GM12878 (cell line): ENCODE data around the gene KCNE4. TPM values are rescaled to one million over a fixed set of nuclear protein-coding genes. Genes with fewer than 3 reads are reported as not detected.

ENCODE experiments used
- ATAC-seq: fragments of 200-7000 bp; cut with Tn5 transposase; 3 replicates; pipeline ENCODE4 v1.9.1; 2020; ENCODE audit warnings: mild to moderate bottlenecking, moderate library complexity
- BruUV-seq: library from RNA; stranded (reverse); fragments of 400-500 nt; replicated peaks from 2 replicates; lab custom pipeline; 2021; lab: Mats Ljungman, UMichigan
- CTCF ChIA-PET: fragments of 300-600 bp; sonication (Branson Sonifier 250); formaldehyde crosslinking; extraction: SDS; loops from one replicate; lab custom pipeline; 2021; ENCODE audit warnings: inconsistent platforms; lab: Yijun Ruan, JAX
- POLR2A ChIA-PET: fragments of 350-600 bp; formaldehyde crosslinking; extraction: SDS; loops from one replicate; lab custom pipeline; 2021; ENCODE audit warnings: inconsistent platforms; lab: Charles Lee
- RAD21 ChIA-PET: fragments of 300-600 bp; sonication (Branson Sonifier 250); formaldehyde crosslinking; loops from one replicate; lab custom pipeline; 2023; ENCODE audit warnings: antibody characterized with exemption; ENCODE audit not compliant: unreplicated experiment; lab: Charles Lee
- SMC1A ChIA-PET: fragments of 300-600 bp; sonication (Branson Sonifier 250); formaldehyde crosslinking; loops from one replicate; lab custom pipeline; 2023; ENCODE audit not compliant: unreplicated experiment, uncharacterized antibody; lab: Charles Lee
- DNase-seq: peaks from one replicate; pipeline ENCODE4 v3.0.0-alpha.2; 2011; ENCODE audit warnings: low read depth, low spot score
- FAIRE-seq: peaks from 3 replicates; lab custom pipeline; 2011; peaks lifted over from hg19 to GRCh38; lab: Jason Lieb, UNC
- H2AFZ ChIP-seq: 2 replicates; pipeline ENCODE4 v1.6.0; 2011; ENCODE audit warnings: low read depth, low read length, control low read depth; ENCODE audit not compliant: control insufficient read depth
- H3K27ac ChIP-seq: 2 replicates; pipeline ENCODE4 v1.5.1; 2011; ENCODE audit warnings: control low read depth; ENCODE audit not compliant: control insufficient read depth, insufficient read depth
- H3K27me3 ChIP-seq, 2 experiments: replicated peaks in 1 of 2; 2 replicates each; pipeline versions ENCODE4 v1.6.0 to v1.6.1; 2011; ENCODE audit warnings: low read length in 1 of 2; ENCODE audit not compliant: control insufficient read depth in 2 of 2, insufficient read depth in 2 of 2
- H3K36me3 ChIP-seq, 2 experiments: 2 replicates each; pipeline ENCODE4 v1.5.1; 2011; ENCODE audit warnings: low read length in 1 of 2; ENCODE audit not compliant: control insufficient read depth in 2 of 2, insufficient read depth in 2 of 2
- H3K4me1 ChIP-seq: 2 replicates; pipeline ENCODE4 v1.6.1; 2011; ENCODE audit warnings: mild to moderate bottlenecking, low read length, moderate library complexity, mixed read lengths; ENCODE audit not compliant: control insufficient read depth, insufficient read depth
- H3K4me2 ChIP-seq: 2 replicates; pipeline ENCODE4 v1.6.0; 2011; ENCODE audit warnings: control low read depth; ENCODE audit not compliant: control insufficient read depth, insufficient read depth
- H3K4me3 ChIP-seq: fragments of 200-600 bp; sonication (generic); 2 replicates; pipeline ENCODE4 v1.5.1; 2016
- H3K79me2 ChIP-seq: 2 replicates; pipeline ENCODE4 v1.6.0; 2011; ENCODE audit warnings: low read length; ENCODE audit not compliant: control insufficient read depth, insufficient read depth
- H3K9ac ChIP-seq: 2 replicates; pipeline ENCODE4 v1.8.0; 2011; ENCODE audit warnings: low read length, control low read depth, mixed read lengths; ENCODE audit not compliant: control insufficient read depth, insufficient read depth
- H3K9me3 ChIP-seq: replicated peaks from 3 replicates; pipeline ENCODE4 v1.5.1; 2011; ENCODE audit warnings: mild to moderate bottlenecking, low read length; ENCODE audit not compliant: control insufficient read depth, insufficient read depth
- H4K20me1 ChIP-seq: 2 replicates; pipeline ENCODE4 v1.6.0; 2011; ENCODE audit not compliant: control insufficient read depth, insufficient read depth
- CBFB ChIP-seq: IDR thresholded peaks from 2 replicates; pipeline ENCODE4 v1.6.1; 2016; ENCODE audit warnings: antibody characterized with exemption, low read depth
- EP300 ChIP-seq, 2 experiments: fragments of 150-350 bp in 1 of 2; IDR thresholded peaks; 2 replicates each; pipeline ENCODE4 v1.6.1; 2011 to 2012; ENCODE audit warnings: low read depth in 2 of 2, low read length in 2 of 2, borderline replicate concordance in 1 of 2, improper control_type of control experiment in 1 of 2, inconsistent platforms in 1 of 2; ENCODE audit not compliant: control insufficient read depth in 1 of 2
- ETV6 ChIP-seq, 2 experiments: fragments of 450-650 bp in 1 of 2; IDR thresholded peaks in 1 of 2; conservative IDR thresholded peaks in 1 of 2; 2 replicates each; pipeline ENCODE4 v1.6.1; 2014; ENCODE audit warnings: antibody characterized with exemption in 1 of 2, borderline replicate concordance in 1 of 2, low read depth in 1 of 2, mild to moderate bottlenecking in 1 of 2, moderate library complexity in 1 of 2
- HCFC1 ChIP-seq: fragments of 150-350 bp; IDR thresholded peaks from 2 replicates; pipeline ENCODE4 v1.6.1; 2014; ENCODE audit warnings: low read length
- HDAC2 ChIP-seq: fragments of 200-600 bp; sonication (generic); IDR thresholded peaks from 2 replicates; pipeline ENCODE4 v1.6.1; 2017
- MTA2 ChIP-seq: fragments of 450-650 bp; IDR thresholded peaks from 2 replicates; pipeline ENCODE4 v1.6.1; 2016; ENCODE audit warnings: low read depth, mild to moderate bottlenecking, moderate library complexity
- NR2F1 ChIP-seq: fragments of 450-650 bp; conservative IDR thresholded peaks from 2 replicates; pipeline ENCODE4 v1.6.1; 2017; ENCODE audit warnings: mild to moderate bottlenecking
- POU2F2 ChIP-seq: IDR thresholded peaks from 3 replicates; pipeline ENCODE4 v1.6.1; 2011; ENCODE audit warnings: low read depth, mild to moderate bottlenecking, low read length, borderline replicate concordance
- SPI1 ChIP-seq: IDR thresholded peaks from 2 replicates; pipeline ENCODE4 v1.6.1; 2011; ENCODE audit warnings: low read depth, mild to moderate bottlenecking, low read length, moderate library complexity, borderline replicate concordance; ENCODE audit not compliant: insufficient read depth
- ZNF274 ChIP-seq: IDR thresholded peaks from one replicate; pipeline ENCODE4 v1.8.0; 2011; ENCODE audit not compliant: insufficient read length, insufficient read depth
- WGBS: methylation state at CpG from one replicate; pipeline ENCODE4 v1.1.6; 2016; ENCODE audit warnings: low lambda C conversion rate; ENCODE audit not compliant: insufficient replicate concordance, insufficient coverage; ENCODE audit errors: missing lambda C conversion rate; 5-methylcytosine and 5-hydroxymethylcytosine counted together
- in situ Hi-C: fragments of 300-500 bp; cut with MboI; formaldehyde crosslinking; loops from 9 replicates; pipeline ENCODE4 v1.14.3; 2018; ENCODE audit warnings: mixed read lengths
- intact Hi-C: fragments of 100-400 bp; cut with micrococcal nuclease; formaldehyde crosslinking; loops from one replicate; pipeline ENCODE4 v1.14.2; 2022; ENCODE audit not compliant: unreplicated experiment
- polyA plus RNA-seq, 11 experiments: library from polyadenylated mRNA; depleted of rRNA in 4 of 11; unstranded in 6 of 11; stranded (reverse) in 5 of 11; fragments of >200 nt; fragmentation: Nextera tagmentation in 4 of 11; fragmentation: Illumina TruSeq in 1 of 11; extraction: Ambion mirVana in 4 of 11; extraction: Trizol in 1 of 11; gene quantifications; 1 replicate in 1 of 11; 2 replicates in 10 of 11; pipeline versions ENCODE4 v1.2.1 to v1.2.3, GENCODE V29; 2011 to 2016; ENCODE audit warnings: inconsistent platforms in 2 of 11, missing spikeins in 2 of 11, low read depth in 1 of 11
- total RNA-seq, 4 experiments: library from RNA; depleted of rRNA in 3 of 4; stranded (reverse); fragments of >200 nt in 3 of 4; fragmentation: Illumina TruSeq in 1 of 4; extraction: Trizol in 1 of 4; gene quantifications; 2 replicates each; pipeline versions ENCODE4 v1.2.1 to v1.2.3, GENCODE V29; 2013 to 2021
- TF ChIP-seq, protein P1 (sequence below): IDR thresholded peaks from 2 replicates; pipeline ENCODE4 v1.6.1; 2011; ENCODE audit warnings: borderline replicate concordance, low read depth, mild to moderate bottlenecking, moderate library complexity, low read length; ENCODE audit not compliant: insufficient read depth, poor library complexity, severe bottlenecking

The KCNE4 gene
- total and polyA plus RNA-seq, 10 of the 15 experiments (the other 5 are each of a cell fraction or from before 2014, with no cell fraction given) = 0.30 TPM; not detected in 9

DNA sequence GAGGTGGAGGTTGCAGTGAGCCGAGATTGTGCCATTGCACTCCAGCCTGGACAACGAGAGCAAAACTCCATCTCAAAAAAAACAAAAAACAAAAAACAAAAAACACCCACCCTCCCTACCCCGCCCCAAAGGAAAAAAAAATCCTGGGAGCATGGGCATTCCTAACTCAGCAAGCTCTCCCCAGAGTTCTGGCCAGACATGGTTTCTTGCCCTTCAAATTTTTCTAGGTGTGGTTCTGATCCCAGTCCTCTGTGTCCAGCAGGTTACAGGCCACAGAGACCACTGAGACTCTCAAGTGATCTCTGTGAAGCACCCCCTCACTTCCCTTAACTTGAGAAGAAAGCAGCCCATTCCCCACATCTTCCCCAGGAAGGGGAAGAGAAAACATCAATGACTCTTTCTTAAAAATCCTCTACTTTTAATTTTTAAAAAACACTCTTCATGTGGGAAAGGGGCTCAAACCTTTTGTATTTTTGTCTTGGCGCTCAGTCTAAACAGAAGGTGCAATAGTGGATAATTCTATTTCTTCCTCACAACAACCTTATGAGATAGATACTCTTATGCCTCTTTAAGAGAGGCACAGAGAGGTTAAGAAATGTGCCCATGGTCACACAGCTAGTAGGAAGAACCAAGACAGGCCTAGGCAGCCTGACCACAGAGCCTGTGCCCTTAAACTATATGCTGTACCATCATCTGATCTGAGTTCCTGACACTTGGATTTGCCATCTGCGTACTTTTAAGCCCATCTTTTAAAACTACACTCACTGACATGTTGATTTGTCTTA is 6.9 kb upstream of the KCNE4 start:
- Histone ChIP-seq H3K27ac (no peak overlapping the region), H3K4me2 (no peak overlapping the region)
- RAD21 ChIA-PET = no interaction called here

GRCh38 chr2:223046470-223047040 is 5.4 kb upstream of the KCNE4 start:
- Histone ChIP-seq H3K36me3 (no peaks in the 10 kb centered on the region), H3K79me2 (no peaks in the 10 kb centered on the region), H4K20me1 (no peaks in the 10 kb centered on the region), H3K4me1 (no peaks in the 10 kb centered on the region), H3K27ac (no peak overlapping the region), H3K4me2 (no peak overlapping the region), H3K9ac (no peak overlapping the region), H3K9me3 (no peaks in the 10 kb centered on the region), H2AFZ (no peak overlapping the region), H3K4me3 (no peak overlapping the region), H3K27me3 (no peaks in the 10 kb centered on the region)
- DNase-seq = no peak
- RAD21 ChIA-PET = no interaction called here
- CTCF ChIA-PET = no interaction called here
- FAIRE-seq = no peak
- 0% methylated on average over 2 of the region's 2 CpGs for WGBS
- intact Hi-C loops (no loop called here), in situ Hi-C loops (no loop called here)
- POLR2A ChIA-PET = no interaction called here
- SMC1A ChIA-PET = no interaction called here
- TF ChIP-seq, protein P1, sequence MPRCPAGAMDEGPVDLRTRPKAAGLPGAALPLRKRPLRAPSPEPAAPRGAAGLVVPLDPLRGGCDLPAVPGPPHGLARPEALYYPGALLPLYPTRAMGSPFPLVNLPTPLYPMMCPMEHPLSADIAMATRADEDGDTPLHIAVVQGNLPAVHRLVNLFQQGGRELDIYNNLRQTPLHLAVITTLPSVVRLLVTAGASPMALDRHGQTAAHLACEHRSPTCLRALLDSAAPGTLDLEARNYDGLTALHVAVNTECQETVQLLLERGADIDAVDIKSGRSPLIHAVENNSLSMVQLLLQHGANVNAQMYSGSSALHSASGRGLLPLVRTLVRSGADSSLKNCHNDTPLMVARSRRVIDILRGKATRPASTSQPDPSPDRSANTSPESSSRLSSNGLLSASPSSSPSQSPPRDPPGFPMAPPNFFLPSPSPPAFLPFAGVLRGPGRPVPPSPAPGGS = no peak
- TF ChIP-seq ETV6 (conservative IDR thresholded peaks at IDR 0.05 in 1 of 2, IDR thresholded peaks at IDR 0.05 in 1 of 2; ENCODE audit: borderline replicate concordance in 1 of 2, low read depth in 1 of 2) (no peak), EP300 (IDR thresholded peaks at IDR 0.05; ENCODE audit: borderline replicate concordance in 1 of 2, control insufficient read depth in 1 of 2, low read depth in 2 of 2, low read length in 2 of 2) (no peak), HDAC2 (no peak), SPI1 (no peak), ZNF274 (no peak), HCFC1 (no peak)
- no peak for ATAC-seq
- BruUV-seq = no TSS peak

More for the DNA sequence above, 6.9 kb upstream of the KCNE4 start:
- 60% methylated on average over 4 of the region's 5 CpGs for WGBS
- Histone ChIP-seq H3K4me1 (no peaks in the 10 kb centered on the region), H4K20me1 (no peaks in the 10 kb centered on the region), H3K9me3 (no peaks in the 10 kb centered on the region), H3K36me3 (no peaks in the 10 kb centered on the region), H3K9ac (no peak overlapping the region), H3K79me2 (no peaks in the 10 kb centered on the region), H3K4me3 (no peak overlapping the region), H2AFZ (no peak overlapping the region), H3K27me3 (no peaks in the 10 kb centered on the region)
- in situ Hi-C loops (no loop called here), intact Hi-C loops (no loop called here)
- ATAC-seq (no peak), DNase-seq (no peak), FAIRE-seq (no peak)
- CTCF ChIA-PET = no interaction called here
- POLR2A ChIA-PET = no interaction called here
- SMC1A ChIA-PET = no interaction called here
- BruUV-seq = no TSS peak
- TF ChIP-seq HDAC2 = no peak
- no peak for TF ChIP-seq POU2F2
- no peak for TF ChIP-seq NR2F1
- TF ChIP-seq MTA2 = no peak
- TF ChIP-seq CBFB = no peak
